H1 (cell line): ENCODE data around the gene DSC3. TPM values are rescaled to one million over a fixed set of nuclear protein-coding genes. Genes with fewer than 3 reads are reported as not detected.

ENCODE experiments used
- CTCF ChIA-PET: fragments of 300-600 bp; sonication (Branson Sonifier 250); formaldehyde crosslinking; loops from one replicate; lab custom pipeline; 2021; ENCODE audit not compliant: partially characterized antibody; lab: Charles Lee
- POLR2A ChIA-PET: fragments of 300-600 bp; sonication (Branson Sonifier 250); formaldehyde crosslinking; loops from one replicate; lab custom pipeline; 2021; ENCODE audit warnings: inconsistent platforms; ENCODE audit not compliant: partially characterized antibody; lab: Charles Lee
- DNase-seq, 2 experiments: peaks; one replicate each; pipeline versions ENCODE4 v3.0.0 to v3.0.0-alpha.2; 2010 to 2022; ENCODE audit warnings: low spot score in 2 of 2, low read depth in 1 of 2, mixed read lengths in 1 of 2
- FAIRE-seq: peaks from 2 replicates; lab custom pipeline; 2011; peaks lifted over from hg19 to GRCh38; lab: Jason Lieb, UNC
- H2AFZ ChIP-seq: 2 replicates; pipeline ENCODE4 v1.8.1; 2012; ENCODE audit warnings: low read length, inconsistent platforms
- H2AK5ac ChIP-seq: 2 replicates; pipeline ENCODE4 v1.6.1; 2013; ENCODE audit warnings: low read depth, low read length
- H2BK120ac ChIP-seq: replicated peaks from 2 replicates; pipeline ENCODE3; 2013; ENCODE audit warnings: low read depth, low read length, inconsistent platforms
- H2BK12ac ChIP-seq: 2 replicates; pipeline ENCODE4 v1.6.1; 2013; ENCODE audit warnings: low read depth, low read length
- H2BK15ac ChIP-seq: 2 replicates; pipeline ENCODE4 v1.6.1; 2013; ENCODE audit warnings: low read length
- H2BK20ac ChIP-seq: 2 replicates; pipeline ENCODE4 v1.6.1; 2013; ENCODE audit warnings: low read length
- H2BK5ac ChIP-seq: 2 replicates; pipeline ENCODE4 v1.6.1; 2013; ENCODE audit warnings: low read depth, low read length
- H3K14ac ChIP-seq: 2 replicates; pipeline ENCODE4 v1.6.1; 2013; ENCODE audit warnings: inconsistent platforms; ENCODE audit not compliant: insufficient read length
- H3K18ac ChIP-seq: 2 replicates; pipeline ENCODE4 v1.6.1; 2013; ENCODE audit warnings: low read length; ENCODE audit errors: extremely low read depth
- H3K23ac ChIP-seq: 2 replicates; pipeline ENCODE4 v1.6.1; 2013; ENCODE audit warnings: inconsistent platforms; ENCODE audit not compliant: insufficient read length
- H3K23me2 ChIP-seq: 2 replicates; pipeline ENCODE4 v1.6.1; 2013; ENCODE audit warnings: low read depth, low read length
- H3K27ac ChIP-seq: 2 replicates; pipeline ENCODE4 v1.6.1; 2011; ENCODE audit warnings: low read depth, low read length, inconsistent platforms
- H3K27me3 ChIP-seq, 4 experiments: replicated peaks in 1 of 4; 1 replicate in 1 of 4; 2 replicates in 3 of 4; pipeline versions ENCODE4 v1.6.1 to v1.8.1; 2011 to 2013; ENCODE audit warnings: low read length in 3 of 4, mild to moderate bottlenecking in 3 of 4, inconsistent platforms in 2 of 4, mixed read lengths in 2 of 4, moderate library complexity in 1 of 4; ENCODE audit not compliant: control insufficient read depth in 3 of 4, insufficient read depth in 3 of 4; ENCODE audit errors: extremely low read depth in 1 of 4
- H3K36me3 ChIP-seq, 4 experiments: 2 replicates each; pipeline versions ENCODE4 v1.6.1 to v1.8.1; 2011 to 2013; ENCODE audit warnings: mild to moderate bottlenecking in 4 of 4, low read length in 3 of 4, moderate library complexity in 2 of 4, control low read depth in 1 of 4, inconsistent platforms in 1 of 4; ENCODE audit not compliant: insufficient read depth in 4 of 4, control insufficient read depth in 2 of 4
- H3K4ac ChIP-seq: replicated peaks from 2 replicates; pipeline ENCODE3; 2013; ENCODE audit warnings: low read length, low read depth, mixed read lengths, inconsistent platforms; ENCODE audit not compliant: insufficient read length
- H3K4me1 ChIP-seq, 4 experiments: replicated peaks in 1 of 4; 1 replicate in 1 of 4; 2 replicates in 3 of 4; pipeline versions ENCODE4 v1.6.1 to v1.8.1; 2011 to 2013; ENCODE audit warnings: low read length in 3 of 4, inconsistent platforms in 2 of 4, mixed read lengths in 1 of 4; ENCODE audit not compliant: insufficient read depth in 4 of 4, control insufficient read depth in 3 of 4
- H3K4me2 ChIP-seq, 2 experiments: 2 replicates each; pipeline versions ENCODE4 v1.6.1 to v1.8.1; 2011 to 2013; ENCODE audit warnings: low read depth in 2 of 2, low read length in 2 of 2, control low read depth in 1 of 2, inconsistent platforms in 1 of 2, mild to moderate bottlenecking in 1 of 2; ENCODE audit not compliant: insufficient read depth in 1 of 2
- H3K4me3 ChIP-seq, 4 experiments: fragments of 200-600, 300-600 bp in 1 of 4; sonication (generic), shearing (Covaris generic), sonication (Bioruptor Twin) in 1 of 4; 2 replicates each; pipeline versions ENCODE4 v1.5.1 to v1.8.1; 2011 to 2016; ENCODE audit warnings: low read length in 4 of 4, low read depth in 3 of 4, control low read depth in 2 of 4, inconsistent platforms in 2 of 4, mild to moderate bottlenecking in 2 of 4, mixed read lengths in 1 of 4, moderate library complexity in 1 of 4; ENCODE audit not compliant: insufficient read depth in 2 of 4; ENCODE audit errors: extremely low read depth in 1 of 4
- H3K56ac ChIP-seq: replicated peaks from 2 replicates; pipeline ENCODE3; 2013; ENCODE audit warnings: low read depth, mild to moderate bottlenecking, mixed read lengths, low read length, inconsistent platforms; ENCODE audit not compliant: insufficient read length
- H3K79me1 ChIP-seq: 2 replicates; pipeline ENCODE4 v1.6.1; 2013; ENCODE audit warnings: low read depth, low read length, control low read depth
- H3K79me2 ChIP-seq, 2 experiments: 2 replicates each; pipeline versions ENCODE4 v1.6.1 to v1.8.1; 2012 to 2013; ENCODE audit warnings: low read length in 2 of 2, mild to moderate bottlenecking in 2 of 2, inconsistent platforms in 1 of 2; ENCODE audit not compliant: insufficient read depth in 2 of 2, control insufficient read depth in 1 of 2
- H3K9ac ChIP-seq, 4 experiments: replicated peaks in 1 of 4; 1 replicate in 1 of 4; 2 replicates in 3 of 4; pipeline versions ENCODE4 v1.6.1 to v1.8.1; 2011 to 2013; ENCODE audit warnings: low read depth in 3 of 4, low read length in 3 of 4, control low read depth in 2 of 4, mild to moderate bottlenecking in 2 of 4, moderate library complexity in 2 of 4, inconsistent platforms in 1 of 4; ENCODE audit errors: extremely low read depth in 1 of 4
- H3K9me3 ChIP-seq, 2 experiments: 2 replicates each; pipeline versions ENCODE4 v1.6.1 to v1.8.1; 2012 to 2013; ENCODE audit warnings: mild to moderate bottlenecking in 2 of 2, moderate library complexity in 2 of 2, control low read depth in 1 of 2, inconsistent platforms in 1 of 2, low read depth in 1 of 2, low read length in 1 of 2, mixed read lengths in 1 of 2; ENCODE audit not compliant: insufficient read depth in 2 of 2
- H4K20me1 ChIP-seq, 2 experiments: replicated peaks in 1 of 2; 2 replicates each; pipeline versions ENCODE3 to v1.8.1; 2011 to 2013; ENCODE audit warnings: inconsistent platforms in 2 of 2, low read length in 2 of 2, mild to moderate bottlenecking in 1 of 2; ENCODE audit not compliant: insufficient read depth in 2 of 2, control insufficient read depth in 1 of 2
- H4K5ac ChIP-seq: 2 replicates; pipeline ENCODE4 v1.6.1; 2013; ENCODE audit warnings: low read length, low read depth, mixed read lengths, inconsistent platforms; ENCODE audit not compliant: insufficient read length
- H4K8ac ChIP-seq: 2 replicates; pipeline ENCODE4 v1.8.0; 2013; ENCODE audit warnings: mild to moderate bottlenecking, moderate library complexity, low read length, inconsistent platforms; ENCODE audit not compliant: insufficient read depth; ENCODE audit errors: extremely low read depth
- H4K91ac ChIP-seq: replicated peaks from 2 replicates; pipeline ENCODE3; 2013; ENCODE audit warnings: low read length, mixed read lengths, inconsistent platforms; ENCODE audit not compliant: insufficient read length
- CHD2 ChIP-seq: IDR thresholded peaks from 2 replicates; pipeline ENCODE4 v1.6.1; 2012; ENCODE audit warnings: low read length, improper control_type of control experiment
- EP300 ChIP-seq, 2 experiments: IDR thresholded peaks; 1 replicate in 1 of 2; 2 replicates in 1 of 2; pipeline ENCODE4 v1.6.1; 2011 to 2012; ENCODE audit warnings: low read depth in 2 of 2, low read length in 2 of 2, mild to moderate bottlenecking in 2 of 2, borderline replicate concordance in 1 of 2, inconsistent platforms in 1 of 2, moderate library complexity in 1 of 2
- polyA plus RNA-seq, 7 experiments: library from polyadenylated mRNA; depleted of rRNA in 3 of 7; stranded (reverse) in 5 of 7; unstranded in 2 of 7; fragments of >200 nt in 5 of 7; fragments of 200-250 nt in 2 of 7; gene quantifications; 1 replicate in 5 of 7; 2 replicates in 1 of 7; 4 replicates in 1 of 7; pipeline versions ENCODE4 v1.2.1 to v1.2.3, GENCODE V29; 2011 to 2013; ENCODE audit warnings: missing spikeins in 2 of 7, mixed read lengths in 2 of 7
- total RNA-seq: library from RNA; stranded (reverse); fragmentation: NEBNext Ultra II Directional; extraction: Animal tissue kit (Norgen Biotek cat#: 25700); gene quantifications from 2 replicates; pipeline ENCODE4 v1.2.1, GENCODE V29; 2021
- TF ChIP-seq, protein P1 (sequence below): IDR thresholded peaks from 2 replicates; pipeline ENCODE4 v1.6.1; 2012; ENCODE audit warnings: inconsistent platforms

DSC3 gene
- total and polyA plus RNA-seq, 2 of the 8 experiments (the other 6 are each of a cell fraction or from before 2014, with no cell fraction given) = 0.70 to 3.7 TPM

DNA sequence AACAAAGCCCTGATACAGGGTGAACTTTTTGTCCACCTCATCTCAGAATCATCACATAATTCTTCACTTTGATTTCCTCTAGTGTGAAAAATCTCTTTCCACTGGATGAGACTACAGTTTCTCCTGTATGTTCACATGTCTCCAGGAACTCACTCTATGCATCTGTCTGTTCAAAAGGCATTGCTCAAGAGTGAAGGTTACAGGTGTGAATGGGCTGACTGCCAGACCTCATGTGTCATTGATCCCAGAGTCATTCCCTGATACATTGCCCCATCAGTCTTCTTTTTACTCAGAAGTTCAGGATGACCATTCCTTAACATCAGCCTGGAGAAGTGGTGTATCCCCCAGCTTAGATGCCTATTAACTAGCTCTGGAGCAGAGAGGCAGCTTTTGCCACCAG, 4.4 kb upstream of the DSC3 start:
- H2BK120ac ChIP-seq = no peak overlapping the region
- no peak overlapping the region for H4K91ac ChIP-seq
- no peak overlapping the region for H2BK5ac ChIP-seq
- no peak overlapping the region for H3K4me3 ChIP-seq
- H3K14ac ChIP-seq = no peak overlapping the region
- FAIRE-seq (no peak), DNase-seq (no peak)
- no peak overlapping the region for H4K5ac ChIP-seq
- no peak overlapping the region for H2BK20ac ChIP-seq
- no peak overlapping the region for H3K18ac ChIP-seq
- no peak overlapping the region for H4K8ac ChIP-seq
- peaks cover 1 to 8% (median 4%) of the 10 kb centered on the region in 4 experiments; a peak in 5 of 7 replicates for H3K4me1 ChIP-seq
- no peaks in the 10 kb centered on the region for H3K9me3 ChIP-seq
- H3K9ac ChIP-seq = no peak overlapping the region
- no peaks in the 10 kb centered on the region for H3K79me1 ChIP-seq
- H2BK15ac ChIP-seq = no peak overlapping the region
- H3K27ac ChIP-seq = no peak overlapping the region
- no peak overlapping the region for H2AFZ ChIP-seq
- no peak overlapping the region for H3K23ac ChIP-seq
- H2BK12ac ChIP-seq = no peak overlapping the region
- POLR2A ChIA-PET = no interaction called here
- peaks cover 12 to 30% (median 25%) of the 10 kb centered on the region in 4 experiments for H3K27me3 ChIP-seq
- no peaks in the 10 kb centered on the region for H3K36me3 ChIP-seq
- H3K23me2 ChIP-seq = peaks cover 10% of the 10 kb centered on the region; the same call in 1 of the 2 replicates
- H3K4me2 ChIP-seq = no peak overlapping the region
- no peak overlapping the region for H2AK5ac ChIP-seq
- no peaks in the 10 kb centered on the region for H3K79me2 ChIP-seq
- no peaks in the 10 kb centered on the region for H4K20me1 ChIP-seq
- no peak overlapping the region for H3K4ac ChIP-seq
- TF ChIP-seq, protein P1, sequence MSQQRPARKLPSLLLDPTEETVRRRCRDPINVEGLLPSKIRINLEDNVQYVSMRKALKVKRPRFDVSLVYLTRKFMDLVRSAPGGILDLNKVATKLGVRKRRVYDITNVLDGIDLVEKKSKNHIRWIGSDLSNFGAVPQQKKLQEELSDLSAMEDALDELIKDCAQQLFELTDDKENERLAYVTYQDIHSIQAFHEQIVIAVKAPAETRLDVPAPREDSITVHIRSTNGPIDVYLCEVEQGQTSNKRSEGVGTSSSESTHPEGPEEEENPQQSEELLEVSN = no peak
- TF ChIP-seq CHD2 = no peak
- TF ChIP-seq EP300 (IDR thresholded peaks at IDR 0.05; ENCODE audit: borderline replicate concordance in 1 of 2, low read depth in 2 of 2, low read length in 2 of 2) = no peak
- H3K56ac ChIP-seq = no peak overlapping the region
- CTCF ChIA-PET = interaction anchor here (0.5 kb wide), 1 partner anchor 50 kb away, joined by 4 read pairs; no protein-coding TSS in a partner anchor
